Esophagus squamous epithelium (tissue), 5 donors: ENCODE data around the gene SQOR. TPM values are rescaled to one million over a fixed set of nuclear protein-coding genes. Genes with fewer than 3 reads are reported as not detected.

ENCODE experiments used
- DNase-seq: peaks from one replicate; lab custom pipeline; 2025; lab: John Stamatoyannopoulos, UW
- H3K27ac ChIP-seq, 4 donors: fragments of 200-600 bp; sonication (generic); one replicate each; pipeline ENCODE4 v1.5.1; 2016 to 2019; ENCODE audit warnings: mild to moderate bottlenecking in 1 of 4
- H3K27me3 ChIP-seq, 4 donors: fragments of 200-600 bp; sonication (generic); 1 replicate in 3 of 4; 2 replicates in 1 of 4; pipeline versions ENCODE4 v1.5.1 to v1.6.0; 2017 to 2021; ENCODE audit warnings: antibody characterized with exemption in 1 of 4
- H3K36me3 ChIP-seq, 3 donors: fragments of 200-600 bp; sonication (generic); one replicate each; pipeline ENCODE4 v1.5.1; 2016 to 2019
- H3K4me1 ChIP-seq, 3 donors: fragments of 200-600 bp; sonication (generic); one replicate each; pipeline ENCODE4 v1.5.1; 2017 to 2019
- H3K4me3 ChIP-seq, 4 donors: fragments of 200-600 bp; sonication (generic); 1 replicate in 3 of 4; 2 replicates in 1 of 4; pipeline ENCODE4 v1.5.1; 2016 to 2019; ENCODE audit warnings: mild to moderate bottlenecking in 2 of 4, moderate library complexity in 1 of 4
- H3K9me3 ChIP-seq, 3 donors: fragments of 200-600 bp; sonication (generic); one replicate each; pipeline ENCODE4 v1.5.1; 2016 to 2019
- POLR2A ChIP-seq, 4 donors: fragments of 450-650 bp; IDR thresholded peaks; one replicate each; pipeline ENCODE4 v1.6.1; 2017; ENCODE audit warnings: antibody characterized with exemption in 4 of 4, mild to moderate bottlenecking in 4 of 4, moderate library complexity in 3 of 4
- WGBS, 2 donors: methylation state at CpG; one replicate each; pipeline ENCODE4 v1.1.5; 2018; 5-methylcytosine and 5-hydroxymethylcytosine counted together
- intact Hi-C: fragments of 100-400 bp; cut with DNase I; formaldehyde crosslinking; loops from one replicate; pipeline ENCODE4 v1.15.0; 2022
- total RNA-seq, 4 donors: library from RNA; depleted of rRNA; stranded (reverse); fragments of >200 nt; gene quantifications; one replicate each; pipeline ENCODE4 v1.1.0, GENCODE V29; 2016
- TF ChIP-seq, protein P1 (sequence below), 6 experiments: fragments of 450-650 bp in 4 of 6; fragments of 200-600 bp in 2 of 6; sonication (generic) in 2 of 6; IDR thresholded peaks; one replicate each; pipeline ENCODE4 v1.5.1; 2016 to 2019; ENCODE audit warnings: antibody characterized with exemption in 6 of 6, mild to moderate bottlenecking in 4 of 6, moderate library complexity in 4 of 6
- donor health status: DM: yes; HTN: yes; CAD: no.

The SQOR gene
- total RNA-seq, 4 donors from 2014 or later, result 88.7 to 178 (median 128) TPM

DNA sequence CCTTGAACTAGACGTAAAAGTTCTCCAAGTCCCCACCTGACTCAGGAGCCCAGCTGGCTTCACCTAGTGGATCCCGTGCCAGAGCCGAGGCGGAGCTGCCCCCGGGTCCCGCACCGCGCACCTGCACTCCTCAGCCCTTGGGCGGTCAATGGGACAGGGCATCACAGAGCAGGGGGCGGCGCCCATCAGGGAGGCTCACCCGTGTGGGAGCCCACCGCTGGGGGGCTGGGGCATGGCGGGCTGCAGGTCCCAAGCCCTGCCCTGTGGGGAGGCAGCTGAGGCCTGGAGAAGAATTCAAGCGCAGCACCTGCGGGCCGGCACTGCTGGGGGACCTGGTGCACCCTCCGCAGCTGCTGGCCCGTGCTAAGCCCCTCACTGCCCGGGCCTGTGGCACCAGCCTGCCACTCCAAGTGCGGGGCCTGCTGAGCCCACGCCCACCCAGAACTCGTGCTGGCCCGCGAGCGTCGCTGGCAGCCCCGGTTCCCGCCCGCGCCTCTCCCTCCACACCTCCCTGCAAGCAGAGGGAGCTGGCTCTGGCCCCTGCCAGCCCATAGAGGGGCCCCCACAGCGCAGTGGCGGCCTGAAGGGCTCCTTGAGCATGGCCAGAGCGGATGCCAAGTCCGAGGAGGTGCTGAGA, 16.2 kb downstream of the SQOR start:
- Histone ChIP-seq H3K36me3 (peaks cover 0 to 14% (median 0%) of the 10 kb centered on the region in 3 donors), H3K4me1 (peaks cover 13 to 63% (median 22%) of the 10 kb centered on the region in 3 donors), H3K9me3 (no peaks in the 10 kb centered on the region), H3K4me3 (no peak overlapping the region), H3K27ac (no peak overlapping the region), H3K27me3 (no peaks in the 10 kb centered on the region)
- intact Hi-C loops, result no loop called here
- TF ChIP-seq POLR2A (IDR thresholded peaks at IDR 0.05), result no peak
- TF ChIP-seq, protein P1, sequence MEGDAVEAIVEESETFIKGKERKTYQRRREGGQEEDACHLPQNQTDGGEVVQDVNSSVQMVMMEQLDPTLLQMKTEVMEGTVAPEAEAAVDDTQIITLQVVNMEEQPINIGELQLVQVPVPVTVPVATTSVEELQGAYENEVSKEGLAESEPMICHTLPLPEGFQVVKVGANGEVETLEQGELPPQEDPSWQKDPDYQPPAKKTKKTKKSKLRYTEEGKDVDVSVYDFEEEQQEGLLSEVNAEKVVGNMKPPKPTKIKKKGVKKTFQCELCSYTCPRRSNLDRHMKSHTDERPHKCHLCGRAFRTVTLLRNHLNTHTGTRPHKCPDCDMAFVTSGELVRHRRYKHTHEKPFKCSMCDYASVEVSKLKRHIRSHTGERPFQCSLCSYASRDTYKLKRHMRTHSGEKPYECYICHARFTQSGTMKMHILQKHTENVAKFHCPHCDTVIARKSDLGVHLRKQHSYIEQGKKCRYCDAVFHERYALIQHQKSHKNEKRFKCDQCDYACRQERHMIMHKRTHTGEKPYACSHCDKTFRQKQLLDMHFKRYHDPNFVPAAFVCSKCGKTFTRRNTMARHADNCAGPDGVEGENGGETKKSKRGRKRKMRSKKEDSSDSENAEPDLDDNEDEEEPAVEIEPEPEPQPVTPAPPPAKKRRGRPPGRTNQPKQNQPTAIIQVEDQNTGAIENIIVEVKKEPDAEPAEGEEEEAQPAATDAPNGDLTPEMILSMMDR (IDR thresholded peaks at IDR 0.05), result no peak
- 100% methylated on average over 7 of the region's 35 CpGs; no CpG with 5 or more reads in 1 of the 2 donors for WGBS, 2 donors
- no peak for DNase-seq

DNA sequence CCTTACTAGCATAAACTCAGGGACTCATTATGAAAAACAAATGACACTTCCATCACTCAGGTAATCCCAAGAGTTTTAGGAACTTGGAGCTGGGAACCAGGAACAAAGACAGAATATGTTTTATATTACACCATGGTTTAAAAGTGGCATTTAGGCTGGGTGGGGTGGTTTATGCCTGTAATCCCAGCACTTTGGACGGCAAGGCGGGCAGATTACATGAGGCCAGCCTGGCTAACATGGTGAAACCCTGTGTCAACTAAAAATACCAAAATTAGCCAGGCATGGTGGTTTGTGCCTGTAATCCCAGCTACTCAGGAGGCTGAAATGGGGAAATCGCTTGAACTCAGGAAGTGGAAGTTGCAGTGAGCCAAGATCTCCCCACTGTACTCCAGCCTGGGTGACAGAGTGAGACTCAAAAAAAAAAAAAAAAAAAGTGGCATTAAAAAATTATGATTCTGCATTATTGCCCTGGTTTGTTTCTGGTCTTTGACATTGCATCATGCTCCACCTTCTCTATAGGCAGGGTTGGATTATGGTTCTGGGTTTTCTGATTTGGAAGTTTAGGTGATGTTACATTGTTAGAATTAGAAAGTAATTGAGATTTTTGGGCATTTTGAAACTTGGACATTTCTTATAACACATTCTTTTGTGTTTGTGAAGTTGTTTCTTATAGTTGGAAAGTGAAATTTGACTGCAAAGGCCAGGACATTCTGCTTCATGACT, 19.0 kb downstream of the SQOR start:
- H3K27me3 ChIP-seq, result no peaks in the 10 kb centered on the region
- DNase-seq, result no peak
- peaks cover 0 to 17% (median 0%) of the 10 kb centered on the region in 3 donors for H3K36me3 ChIP-seq
- TF ChIP-seq, protein P1 (IDR thresholded peaks at IDR 0.05), result no peak
- no peak for TF ChIP-seq POLR2A (IDR thresholded peaks at IDR 0.05)
- intact Hi-C loops, result no loop called here
- no peaks in the 10 kb centered on the region for H3K9me3 ChIP-seq
- WGBS, 2 donors, result 53 to 78% methylated on average over 3 of the region's 3 CpGs
- peaks cover 3 to 57% (median 18%) of the 10 kb centered on the region in 3 donors for H3K4me1 ChIP-seq
- no peak overlapping the region for H3K4me3 ChIP-seq
- H3K27ac ChIP-seq, result peak overlapping the region in 2 of 4 donors; percentile 30 to 64

DNA sequence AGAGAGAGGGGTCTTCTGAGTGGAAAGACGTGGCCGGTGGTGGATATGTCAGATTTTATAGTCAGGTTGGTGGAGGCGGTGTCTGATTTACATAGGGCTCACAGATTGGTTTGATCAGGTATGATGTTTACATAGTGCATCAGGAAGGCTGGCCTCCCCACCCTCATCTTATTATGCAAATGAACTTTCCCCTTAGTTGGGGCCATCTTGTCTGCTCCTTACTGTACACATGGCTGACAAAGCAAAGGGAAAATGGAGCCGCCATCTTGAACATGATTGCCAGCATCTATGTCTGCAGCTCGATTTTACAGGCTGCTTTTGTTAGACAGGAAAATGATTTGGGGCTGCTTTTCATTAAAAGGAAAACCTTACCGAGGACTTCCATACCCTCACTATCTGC, 19.9 kb downstream of the SQOR start:
- WGBS, 2 donors, result 79 to 91% methylated on average over 6 of the region's 6 CpGs
- Histone ChIP-seq H3K4me1 (peaks cover under 1 to 57% (median 22%) of the 10 kb centered on the region in 3 donors), H3K27ac (no peak overlapping the region)

DNA sequence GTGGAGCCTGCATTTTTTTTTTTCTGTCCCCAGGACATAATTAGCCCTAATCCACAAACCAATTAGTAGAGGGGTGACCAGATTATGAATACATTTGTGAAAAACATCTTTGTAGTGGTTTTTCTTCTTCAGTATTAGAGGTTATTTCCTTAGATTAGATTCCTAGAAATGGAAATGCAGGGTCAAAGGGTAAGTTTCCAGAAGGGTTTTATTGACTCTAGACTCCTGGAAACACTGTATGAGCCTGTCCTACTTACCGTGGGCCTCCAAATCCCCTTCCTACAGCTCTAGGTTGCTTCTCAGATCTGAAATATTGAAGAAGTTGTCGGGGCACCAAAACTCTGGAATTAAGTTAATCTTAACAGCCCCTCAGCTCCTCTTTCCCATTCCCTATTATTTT, 22.4 kb downstream of the SQOR start:
- WGBS, 2 donors, result 75 to 88% methylated on average over 2 of the region's 2 CpGs
- no peak overlapping the region for H3K4me3 ChIP-seq
- no peak for TF ChIP-seq POLR2A (IDR thresholded peaks at IDR 0.05)
- TF ChIP-seq, protein P1 (IDR thresholded peaks at IDR 0.05), result no peak
- H3K9me3 ChIP-seq, result no peaks in the 10 kb centered on the region
- H3K36me3 ChIP-seq, result peaks cover 1 to 28% (median 8%) of the 10 kb centered on the region in 3 donors
- intact Hi-C loops, result no loop called here
- H3K27ac ChIP-seq, result no peak overlapping the region
- DNase-seq, result no peak
- no peaks in the 10 kb centered on the region for H3K27me3 ChIP-seq
- H3K4me1 ChIP-seq, result peaks cover 10 to 69% (median 35%) of the 10 kb centered on the region in 3 donors

More for the DNA sequence above, 19.9 kb downstream of the SQOR start:
- TF ChIP-seq POLR2A (IDR thresholded peaks at IDR 0.05), result no peak
- TF ChIP-seq, protein P1 (IDR thresholded peaks at IDR 0.05), result no peak
- no peak for DNase-seq
- H3K4me3 ChIP-seq, result no peak overlapping the region
- no peaks in the 10 kb centered on the region for H3K9me3 ChIP-seq
- no peaks in the 10 kb centered on the region for H3K27me3 ChIP-seq
- H3K36me3 ChIP-seq, result peaks cover 0 to 25% (median 0%) of the 10 kb centered on the region in 3 donors
- intact Hi-C loops, result no loop called here
